Endothelial cell (in vitro differentiated cells): ENCODE data around the gene TEX35. TPM values are rescaled to one million over a fixed set of nuclear protein-coding genes. Genes with fewer than 3 reads are reported as not detected.

ENCODE experiments used
- DNase-seq: peaks from one replicate; pipeline ENCODE4 v3.0.0; 2021; ENCODE audit warnings: low spot score
- H3K27ac Mint-ChIP-seq: one replicate; pipeline ENCODE4 v1.8.0; 2021; ENCODE audit warnings: mixed read lengths, inconsistent platforms; ENCODE audit not compliant: unreplicated experiment
- H3K27me3 Mint-ChIP-seq: one replicate; pipeline ENCODE4 v1.8.0; 2021; ENCODE audit warnings: mild to moderate bottlenecking, moderate library complexity, mixed read lengths, inconsistent platforms; ENCODE audit not compliant: unreplicated experiment
- H3K36me3 Mint-ChIP-seq: one replicate; pipeline ENCODE4 v1.8.0; 2021; ENCODE audit warnings: mild to moderate bottlenecking, low read depth, mixed read lengths, inconsistent platforms; ENCODE audit not compliant: unreplicated experiment
- H3K4me1 Mint-ChIP-seq: one replicate; pipeline ENCODE4 v1.8.0; 2021; ENCODE audit warnings: mild to moderate bottlenecking, mixed read lengths, inconsistent platforms; ENCODE audit not compliant: unreplicated experiment
- H3K4me3 Mint-ChIP-seq: one replicate; pipeline ENCODE4 v1.8.0; 2021; ENCODE audit warnings: mild to moderate bottlenecking, mixed read lengths, inconsistent platforms; ENCODE audit not compliant: unreplicated experiment
- H3K9me3 Mint-ChIP-seq: one replicate; pipeline ENCODE4 v1.8.0; 2021; ENCODE audit warnings: mixed read lengths, inconsistent platforms; ENCODE audit not compliant: unreplicated experiment
- CTCF ChIP-seq: fragments of 200-600 bp; sonication (generic); IDR thresholded peaks from one replicate; pipeline ENCODE4 v1.5.0; 2021; ENCODE audit warnings: antibody characterized with exemption; ENCODE audit not compliant: unreplicated experiment
- total RNA-seq: library from RNA; stranded (reverse); fragmentation: NEBNext Ultra II Directional; extraction: Animal tissue kit (Norgen Biotek cat#: 25700); gene quantifications from one replicate; pipeline ENCODE4 v1.2.1, GENCODE V29; 2021; ENCODE audit not compliant: unreplicated experiment

TEX35 gene
- total RNA-seq, 1 donor from 2014 or later = not detected

- DNase-seq = no peak
- Mint-ChIP-seq H3K27me3 (no peaks in the 10 kb centered on the region), H3K36me3 (no peaks in the 10 kb centered on the region), H3K4me1 (no peaks in the 10 kb centered on the region), H3K4me3 (no peak overlapping the region), H3K9me3 (no peaks in the 10 kb centered on the region), H3K27ac (no peak overlapping the region)
- no peak for TF ChIP-seq CTCF
These were observed 53.3 kb downstream of the TEX35 start for GRCh38 chr1:178566187-178566586.

GRCh38 chr1:178571807-178572206 lies 58.9 kb downstream of the TEX35 start:
- no peak for DNase-seq
- Mint-ChIP-seq H3K27ac (no peak overlapping the region), H3K9me3 (no peaks in the 10 kb centered on the region), H3K36me3 (no peaks in the 10 kb centered on the region), H3K27me3 (no peaks in the 10 kb centered on the region), H3K4me3 (no peak overlapping the region), H3K4me1 (no peaks in the 10 kb centered on the region)
- TF ChIP-seq CTCF = no peak

Other genes starting within 250 kb of the TEX35 start
- not detected for gene CLEC20A, start 16.1 kb upstream of the TEX35 start, total RNA-seq
- 29.8 TPM for gene RALGPS2, start 212.1 kb downstream of the TEX35 start, total RNA-seq